Measurements from ENCODE around the gene MTHFR. TPM values are rescaled to one million over a fixed set of nuclear protein-coding genes. Genes with fewer than 3 reads are reported as not detected.

Gene MTHFR
- total and polyA plus RNA-seq, 2 of the 4 experiments (the other 2 are of a cell fraction): 7.3 to 7.4 TPM

DNA sequence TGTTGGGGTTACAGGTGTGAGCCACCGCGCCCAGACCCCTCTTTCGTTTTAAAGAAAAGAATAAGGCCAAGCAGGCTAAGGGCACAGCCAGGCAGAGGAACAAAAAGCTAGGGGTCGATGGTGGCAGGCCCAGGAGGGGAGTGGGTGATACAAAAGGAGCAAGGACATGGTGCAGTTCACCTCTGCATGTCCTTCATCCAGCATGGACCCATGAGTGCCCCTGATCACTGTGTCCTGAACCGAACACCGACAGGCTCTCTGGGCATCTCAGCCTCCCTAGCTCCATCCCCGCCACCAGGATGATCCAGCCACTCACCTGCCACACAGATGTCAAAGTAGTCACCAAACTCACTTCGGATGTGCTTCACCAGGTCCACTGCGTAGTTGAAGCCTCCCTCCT lies 5.9 kb downstream of the MTHFR start:
- Histone ChIP-seq H3K27me3 (ENCODE audit: control insufficient read depth, insufficient read depth, low read length) (no peaks in the 10 kb centered on the region), H2AK5ac (ENCODE audit: low read depth, low read length) (no peak overlapping the region), H3K56ac (ENCODE audit: extremely low read depth, insufficient read depth, low read length) (no peak overlapping the region), H3K79me1 (ENCODE audit: low read depth in 1 of 2, low read length in 2 of 2) (peaks cover 1 to 34% of the 10 kb centered on the region in 2 experiments; a peak in 3 of 4 replicates), H4K20me1 (ENCODE audit: insufficient read depth, low read length) (no peaks in the 10 kb centered on the region), H3K9me1 (ENCODE audit: insufficient read depth, low read length) (peaks cover 6% of the 10 kb centered on the region; the same call in 1 of the 2 replicates), H3K36me3 (ENCODE audit: control insufficient read depth, insufficient read depth, low read length) (peaks cover 33% of the 10 kb centered on the region), H3K23ac (ENCODE audit: low read depth, low read length) (no peak overlapping the region), H3K4me3 (ENCODE audit: insufficient read depth, low read depth, low read length) (no peak overlapping the region), H3K27ac (ENCODE audit: insufficient read depth, low read length) (no peak overlapping the region), H4K91ac (ENCODE audit: insufficient read depth, low read depth, low read length) (no peak overlapping the region), H3K4me2 (ENCODE audit: low read depth, low read length) (no peak overlapping the region), H4K8ac (ENCODE audit: low read depth in 2 of 2, low read length in 2 of 2) (no peak overlapping the region), H3K9me3 (ENCODE audit: control insufficient read depth, insufficient read depth, low read length) (no peaks in the 10 kb centered on the region), H2AK9ac (replicated peaks; ENCODE audit: low read depth, low read length, poor library complexity) (no peak overlapping the region), H3K4me1 (ENCODE audit: control insufficient read depth, insufficient read depth, low read length) (peaks cover 15% of the 10 kb centered on the region), H2BK120ac (ENCODE audit: low read depth, low read length) (no peak overlapping the region), H2BK5ac (ENCODE audit: low read depth, low read length, poor library complexity, severe bottlenecking) (no peak overlapping the region), H2AFZ (replicated peaks; ENCODE audit: low read length, poor library complexity) (no peak overlapping the region), H3K4ac (ENCODE audit: low read depth, low read length) (no peak overlapping the region), H4K5ac (ENCODE audit: low read depth, low read length) (no peak overlapping the region), H3K14ac (replicated peaks; ENCODE audit: low read depth, low read length) (no peak overlapping the region), H3K18ac (ENCODE audit: low read depth, low read length) (no peak overlapping the region), H2BK15ac (ENCODE audit: low read depth, low read length) (no peak overlapping the region), H3K9ac (ENCODE audit: low read depth, low read length) (no peak overlapping the region), H2BK20ac (ENCODE audit: low read depth, low read length) (no peak overlapping the region)
- dilution Hi-C loops (cut with HindIII; ENCODE audit: low sequenced_read_pairs, unreplicated experiment): no loop called here
- ATAC-seq (ENCODE audit: low read depth): no peak
- no CpG with 5 or more reads among the region's 9 CpGs for WGBS, 2 experiments (ENCODE audit: extremely low coverage in 2 of 2, insufficient read length in 1 of 2)
- BruUV-seq (replicated peaks): no TSS peak
- intact Hi-C loops (cut with micrococcal nuclease): loop anchor here (5.0 kb wide), 1 partner anchor 118 kb away; the partner anchor contains the start of gene MAD2L2
- no peak for TF ChIP-seq MXI1 (IDR thresholded peaks at IDR 0.05; ENCODE audit: borderline replicate concordance, low read depth, low read length)
- TF ChIP-seq NFE2L2 (IDR thresholded peaks at IDR 0.05; ENCODE audit: low read depth, low read length): no peak
- TF ChIP-seq BHLHE40 (IDR thresholded peaks at IDR 0.05; ENCODE audit: low read depth, low read length): no peak
- TF ChIP-seq SMC3 (IDR thresholded peaks at IDR 0.05; ENCODE audit: low read depth, low read length): no peak
- TF ChIP-seq POLR2A (IDR thresholded peaks at IDR 0.05; ENCODE audit: low read depth, low read length): no peak
- TF ChIP-seq, protein P1, sequence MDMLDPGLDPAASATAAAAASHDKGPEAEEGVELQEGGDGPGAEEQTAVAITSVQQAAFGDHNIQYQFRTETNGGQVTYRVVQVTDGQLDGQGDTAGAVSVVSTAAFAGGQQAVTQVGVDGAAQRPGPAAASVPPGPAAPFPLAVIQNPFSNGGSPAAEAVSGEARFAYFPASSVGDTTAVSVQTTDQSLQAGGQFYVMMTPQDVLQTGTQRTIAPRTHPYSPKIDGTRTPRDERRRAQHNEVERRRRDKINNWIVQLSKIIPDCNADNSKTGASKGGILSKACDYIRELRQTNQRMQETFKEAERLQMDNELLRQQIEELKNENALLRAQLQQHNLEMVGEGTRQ (IDR thresholded peaks at IDR 0.05; ENCODE audit: low read depth, low read length): no peak
- no peak for TF ChIP-seq FOS (IDR thresholded peaks at IDR 0.05; ENCODE audit: low read depth, low read length)
- TF ChIP-seq MAFK (IDR thresholded peaks at IDR 0.05; ENCODE audit: low read depth, low read length): no peak
- TF ChIP-seq RAD21 (IDR thresholded peaks at IDR 0.05; ENCODE audit: low read length): no peak
- no peak for TF ChIP-seq CEBPB (IDR thresholded peaks at IDR 0.05; ENCODE audit: low read depth, low read length)
- no peak for DNase-seq
- in situ Hi-C loops (cut with MboI; ENCODE audit: low sequenced_read_pairs): no loop called here
- ChIA-PET CTCF (no interaction called here), POLR2A (ENCODE audit: unreplicated experiment) (no interaction called here)
